GM21367 (cell line): ENCODE data around the gene OR2A5.
"Not testable (repeated sequence)": the region's sequence is repeated elsewhere in the genome, so short reads cannot be mapped to it uniquely, and the experiment has no call there.

Experiments
- ATAC-seq: cut with Tn5 transposase; IDR thresholded peaks from one replicate; pipeline ENCODE4 v1.9.1; 2021; ENCODE audit not compliant: unreplicated experiment

OR2A5 gene

DNA sequence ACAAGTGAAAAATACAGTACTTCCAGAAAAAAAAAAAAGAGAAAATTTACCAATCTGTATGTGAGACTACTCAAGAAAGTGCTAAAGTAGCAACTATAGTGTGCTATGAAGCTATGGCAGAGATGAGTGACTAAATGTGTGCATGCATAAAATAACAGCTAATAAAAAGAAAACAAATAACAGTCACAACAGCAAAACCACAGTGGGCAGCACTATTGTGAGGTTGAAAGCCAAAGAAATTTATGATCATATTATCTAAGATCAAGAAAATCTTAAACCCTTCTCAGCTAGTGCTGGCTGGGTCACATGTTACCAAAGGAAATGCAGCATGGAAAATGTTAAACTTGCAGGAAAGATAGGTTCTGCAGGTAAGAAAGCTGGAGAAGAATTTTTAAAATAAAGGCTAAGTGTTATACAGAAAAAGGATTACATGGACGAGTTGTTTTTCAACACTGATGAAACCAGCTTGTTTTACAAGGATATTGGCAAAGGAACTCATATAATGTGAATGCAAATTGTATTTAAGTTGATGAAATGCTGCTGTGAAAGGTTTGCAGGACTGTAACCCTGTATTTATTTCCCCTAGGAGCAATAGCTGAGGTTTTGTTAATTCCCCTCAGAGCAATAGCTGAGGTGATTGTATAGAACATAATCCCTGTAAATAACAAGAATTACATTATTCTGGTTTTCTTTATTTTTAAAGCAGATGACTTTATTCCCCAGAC, 15.6 kb upstream of the OR2A5 start:
- ATAC-seq, result no peak

DNA sequence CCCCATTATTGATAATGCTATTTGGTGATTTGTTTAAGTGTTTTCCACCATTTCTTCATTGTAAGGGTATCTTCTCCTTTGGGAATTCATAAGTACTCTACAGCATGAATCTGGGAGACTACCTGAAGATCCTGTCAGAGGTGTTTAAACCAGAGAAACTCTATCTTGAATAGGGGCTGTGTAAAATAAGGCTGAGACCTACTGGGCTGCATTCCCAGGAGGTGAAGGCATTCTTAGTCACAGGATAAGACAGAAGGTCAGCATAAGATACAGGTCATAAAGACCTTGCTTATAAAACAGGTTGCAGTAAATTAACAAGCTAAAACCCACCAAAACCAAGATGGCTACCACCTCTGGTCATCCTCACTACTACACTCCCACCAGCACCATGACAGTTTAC, 13.4 kb upstream of the OR2A5 start:
- no peak for ATAC-seq

DNA sequence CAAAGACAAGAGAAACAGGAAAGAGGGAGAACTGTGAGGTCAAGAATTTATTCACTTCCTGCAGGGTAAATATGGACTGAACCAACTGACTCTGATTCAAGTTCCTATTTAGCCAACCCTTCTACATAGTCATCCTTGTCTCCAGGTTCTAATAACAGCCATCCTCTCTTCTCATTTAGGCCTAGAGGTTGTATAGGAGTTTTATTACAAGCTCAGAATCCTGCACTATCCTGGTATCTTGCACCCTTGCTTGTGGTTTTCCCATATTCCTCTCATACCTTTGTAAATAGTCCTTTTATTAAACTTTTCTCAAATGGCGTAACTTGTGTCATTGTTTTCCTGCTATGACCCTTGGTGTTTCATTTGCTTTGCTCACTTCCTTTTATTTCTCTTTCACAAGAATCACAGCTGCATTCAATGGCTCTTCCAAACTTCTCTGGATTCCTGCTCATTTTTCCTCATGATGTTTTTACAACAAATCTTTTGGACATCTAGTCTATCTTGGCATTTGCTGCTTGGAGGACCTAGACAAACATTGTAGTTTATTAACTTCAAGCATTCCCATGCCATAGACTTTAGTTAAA, 12.4 kb upstream of the OR2A5 start:
- ATAC-seq, result no peak

DNA sequence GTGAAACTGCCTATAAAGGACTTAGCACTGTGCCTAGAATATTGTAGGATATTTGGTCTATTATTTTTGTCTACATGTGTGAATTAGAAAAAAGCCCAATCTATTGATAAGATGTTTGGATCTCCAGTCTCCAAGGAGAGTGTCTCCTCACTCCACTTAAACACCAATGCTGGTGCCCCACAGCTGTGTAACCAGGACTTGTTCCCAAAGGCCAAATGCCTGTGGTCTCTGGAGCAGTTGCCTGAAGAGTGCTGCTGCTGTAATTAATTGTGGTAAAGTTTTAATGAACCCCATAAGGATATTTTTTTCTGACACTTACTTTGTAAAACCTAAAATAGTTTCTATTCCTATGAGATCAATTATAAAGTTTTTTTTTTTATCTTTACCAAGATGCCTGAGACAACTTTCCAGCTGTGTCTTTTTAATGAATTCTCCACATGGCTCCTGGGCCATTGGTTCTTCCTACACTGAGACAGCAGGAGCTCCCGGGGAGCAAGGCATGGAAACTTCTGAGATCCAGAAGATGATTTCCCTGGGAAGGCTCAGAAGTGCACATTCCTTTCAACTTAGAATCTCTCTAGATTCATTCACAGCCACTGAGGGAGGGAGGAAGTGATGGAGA, 11.2 kb upstream of the OR2A5 start:
- ATAC-seq, result no peak

DNA sequence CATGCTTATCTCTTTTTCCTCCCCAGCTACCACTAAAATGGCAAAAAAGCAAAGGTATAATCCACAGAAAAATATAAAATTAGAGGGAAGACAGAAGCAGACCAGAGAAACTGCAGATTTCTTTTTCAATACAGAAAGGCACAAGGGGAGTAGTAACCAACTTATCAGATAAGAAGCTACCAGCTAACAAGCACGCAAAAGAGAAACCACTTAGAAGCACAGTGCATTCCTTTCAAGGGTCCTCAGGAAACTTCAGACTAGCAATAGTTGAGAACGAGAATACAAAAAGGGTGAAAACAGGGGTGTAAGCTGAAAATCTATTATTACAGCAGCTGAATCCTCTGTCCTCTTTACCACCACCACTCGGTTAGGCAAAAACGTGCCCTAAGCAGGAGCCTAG, 9.9 kb upstream of the OR2A5 start:
- no peak for ATAC-seq

DNA sequence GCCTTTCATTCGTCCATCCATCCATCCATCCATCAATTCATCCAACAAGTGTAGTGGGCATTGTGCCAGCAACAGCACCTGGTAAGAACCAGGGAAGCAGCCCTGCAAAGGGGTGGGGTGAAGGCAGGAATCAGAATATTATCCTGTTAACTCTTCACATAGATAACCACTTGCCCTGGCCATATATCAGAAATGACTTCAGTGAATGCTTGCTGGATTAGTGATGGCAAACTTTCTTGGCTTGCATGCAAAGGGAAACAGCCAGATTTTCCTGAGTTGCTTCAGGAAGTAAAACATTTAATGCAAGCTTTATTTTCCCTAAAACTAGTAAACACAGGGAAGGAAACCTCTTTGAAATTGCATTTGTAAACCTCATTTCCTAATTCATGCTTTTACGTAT, 743 bp downstream of the OR2A5 start:
- ATAC-seq, result no peak

DNA sequence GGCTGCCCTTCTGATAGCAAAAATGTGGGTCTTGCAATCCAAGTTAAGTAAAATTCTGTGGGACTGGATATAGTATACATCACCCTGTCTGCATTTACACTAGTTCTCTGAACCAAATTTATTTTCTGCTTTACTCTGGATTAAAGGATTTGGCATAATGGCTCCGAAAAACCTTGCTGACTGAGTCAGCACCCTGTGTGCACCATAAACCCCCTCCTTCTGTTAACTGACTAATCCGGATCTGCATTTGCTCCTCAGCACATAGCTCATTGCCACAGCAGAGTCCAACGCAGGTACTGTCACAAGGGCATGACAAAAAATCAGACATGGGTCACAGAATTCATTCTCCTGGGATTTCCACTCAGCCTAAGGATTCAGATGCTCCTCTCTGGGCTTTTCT, 1.3 kb downstream of the OR2A5 start:
- no peak for ATAC-seq

DNA sequence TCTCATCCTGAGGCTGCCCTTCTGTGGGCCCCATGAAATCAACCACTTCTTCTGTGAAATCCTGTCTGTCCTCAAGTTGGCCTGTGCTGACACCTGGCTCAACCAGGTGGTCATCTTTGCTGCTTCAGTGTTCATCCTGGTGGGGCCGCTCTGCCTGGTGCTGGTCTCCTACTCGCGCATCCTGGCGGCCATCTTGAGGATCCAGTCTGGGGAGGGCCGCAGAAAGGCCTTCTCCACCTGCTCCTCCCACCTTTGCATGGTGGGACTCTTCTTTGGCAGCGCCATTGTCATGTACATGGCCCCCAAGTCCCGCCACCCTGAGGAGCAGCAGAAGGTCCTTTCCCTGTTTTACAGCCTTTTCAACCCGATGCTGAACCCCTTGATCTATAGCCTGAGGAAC, 2.1 kb downstream of the OR2A5 start:
- ATAC-seq, result not testable (repeated sequence)

DNA sequence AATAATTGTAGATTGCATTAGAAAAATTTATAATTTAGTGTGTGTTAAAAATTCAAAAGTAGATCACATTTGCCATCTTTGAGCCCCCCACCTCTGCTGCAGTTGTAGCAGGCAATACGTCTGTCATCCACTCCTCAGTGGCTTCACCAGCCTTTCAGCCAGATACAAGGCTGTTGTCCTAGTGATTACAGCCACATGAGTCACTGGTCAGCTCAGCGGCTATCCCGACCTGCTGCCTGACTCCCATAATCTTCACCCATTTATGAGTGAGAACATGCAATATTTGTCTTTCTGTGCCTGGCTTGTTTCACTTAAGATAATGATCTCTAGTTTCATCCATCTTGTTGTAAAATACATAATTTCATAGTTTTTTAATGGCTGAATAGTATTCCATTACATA, 9.2 kb downstream of the OR2A5 start:
- ATAC-seq, result no peak

DNA sequence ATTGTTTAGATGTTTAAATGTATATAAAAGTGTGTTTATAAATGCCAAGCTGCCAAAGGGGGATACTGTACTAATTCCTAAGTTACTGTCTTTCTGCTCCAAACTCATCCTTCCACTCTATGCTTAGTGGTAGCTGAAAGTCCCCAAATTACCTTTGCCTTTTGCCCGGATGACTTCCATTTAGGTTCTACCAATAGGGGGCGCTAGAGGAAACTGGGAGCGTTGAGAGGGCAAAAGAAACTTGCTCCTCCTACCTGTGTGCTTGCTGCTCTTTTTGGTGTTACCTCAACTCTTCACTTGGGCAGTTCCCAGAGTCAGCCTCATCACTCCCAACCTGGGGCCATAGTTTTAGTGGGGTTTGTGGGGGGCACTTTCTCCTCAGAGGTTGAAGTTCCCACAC, 15.0 kb downstream of the OR2A5 start:
- no peak for ATAC-seq

DNA sequence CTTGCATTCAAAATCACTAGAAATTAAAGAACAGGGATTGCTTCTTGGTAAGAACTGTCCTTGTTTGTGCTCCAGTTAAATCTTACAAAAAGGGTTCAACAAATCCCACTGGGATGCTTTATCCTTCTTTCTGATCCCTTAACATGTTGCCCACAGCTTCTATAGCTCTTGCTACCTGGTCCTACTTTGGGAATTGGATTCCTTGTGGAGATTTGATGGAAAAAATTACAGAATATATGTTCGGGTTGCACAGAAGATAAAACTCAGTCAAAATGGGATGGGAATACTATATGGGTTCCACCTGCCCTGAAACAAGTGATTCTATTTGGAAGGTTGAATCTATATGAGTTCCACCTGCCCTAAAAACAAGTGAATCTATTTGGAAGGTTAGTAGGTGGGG, 20.8 kb downstream of the OR2A5 start, which contains the start of gene OR2A25:
Gene OR2A25 (plus strand): TSS at position 301 of the 400 bp plus-strand sequence. CDS start 4,409 bp downstream, outside the sequence.
- ATAC-seq, result no peak

DNA sequence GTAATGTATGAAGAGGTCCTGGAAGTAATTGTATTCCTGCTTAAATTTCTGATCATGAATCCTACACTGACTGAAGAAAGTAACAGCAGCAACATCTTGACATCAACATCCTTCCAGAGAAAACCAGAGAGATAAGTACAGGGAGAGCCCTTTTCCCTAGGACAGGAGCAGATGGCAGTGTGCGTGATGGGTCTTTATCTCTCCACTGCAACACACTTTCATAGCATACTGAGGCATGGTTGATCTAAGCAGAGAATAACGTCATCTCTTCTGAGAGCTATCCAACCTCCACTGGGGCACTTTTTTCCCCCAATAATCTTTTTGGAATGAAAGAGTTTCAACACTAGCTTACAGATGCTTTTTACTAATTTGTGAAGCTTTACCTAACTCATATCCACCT, 21.2 kb downstream of the OR2A5 start:
- ATAC-seq, result no peak

DNA sequence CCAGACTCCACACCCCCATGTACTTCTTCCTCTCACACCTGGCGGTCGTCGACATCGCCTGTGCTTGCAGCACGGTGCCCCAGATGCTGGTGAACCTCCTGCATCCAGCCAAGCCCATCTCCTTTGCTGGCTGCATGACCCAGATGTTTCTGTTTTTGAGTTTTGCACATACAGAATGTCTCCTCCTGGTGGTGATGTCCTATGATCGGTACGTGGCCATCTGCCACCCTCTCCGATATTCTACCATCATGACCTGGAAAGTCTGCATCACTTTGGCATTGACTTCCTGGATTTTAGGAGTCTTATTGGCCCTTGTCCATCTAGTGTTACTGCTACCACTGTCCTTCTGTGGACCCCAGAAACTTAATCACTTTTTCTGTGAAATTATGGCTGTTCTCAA, 25.6 kb downstream of the OR2A5 start:
- no peak for ATAC-seq

DNA sequence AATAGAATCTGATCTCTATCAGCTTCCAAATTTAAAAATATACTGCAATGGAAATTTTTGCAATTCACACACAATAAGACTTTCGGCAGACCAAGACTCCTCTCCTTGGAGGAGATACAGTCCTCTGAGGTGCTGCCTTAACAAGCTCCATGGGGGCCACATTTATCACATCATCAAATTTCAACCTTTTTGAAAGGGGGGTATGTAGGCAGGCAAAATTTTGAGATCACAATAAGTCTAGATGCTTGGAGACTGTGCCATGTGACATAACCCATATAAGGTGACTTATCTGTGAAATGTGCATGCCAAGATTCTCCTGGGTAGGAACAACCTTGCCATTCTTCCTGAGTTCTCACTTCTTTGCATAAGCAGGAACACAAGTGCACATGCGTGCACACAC, 37.2 kb downstream of the OR2A5 start, which contains the start of gene OR2A12:
Gene OR2A12 (plus strand): TSS at position 301 of the 400 bp plus-strand sequence. CDS start 8,830 bp downstream, outside the sequence.
- ATAC-seq, result no peak

DNA sequence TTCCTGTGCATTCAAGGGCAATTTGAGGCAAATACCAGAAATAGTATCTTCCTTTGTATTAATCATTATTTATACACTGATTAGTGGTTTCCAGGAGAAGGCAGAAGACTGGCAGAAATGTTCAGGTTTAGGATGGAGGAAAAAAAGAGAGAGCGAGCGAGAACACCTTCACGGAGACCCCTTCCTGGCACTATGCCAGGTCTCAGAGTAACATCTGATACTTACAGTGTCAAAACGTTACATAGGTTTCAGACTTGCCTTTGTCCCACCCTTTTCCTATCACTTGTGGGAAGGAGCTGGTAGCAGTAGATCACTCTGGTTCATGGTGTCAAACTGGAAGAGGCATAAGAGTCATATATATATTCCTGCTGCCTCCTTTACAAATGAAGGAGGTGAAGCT, 38.0 kb downstream of the OR2A5 start:
- no peak for ATAC-seq

DNA sequence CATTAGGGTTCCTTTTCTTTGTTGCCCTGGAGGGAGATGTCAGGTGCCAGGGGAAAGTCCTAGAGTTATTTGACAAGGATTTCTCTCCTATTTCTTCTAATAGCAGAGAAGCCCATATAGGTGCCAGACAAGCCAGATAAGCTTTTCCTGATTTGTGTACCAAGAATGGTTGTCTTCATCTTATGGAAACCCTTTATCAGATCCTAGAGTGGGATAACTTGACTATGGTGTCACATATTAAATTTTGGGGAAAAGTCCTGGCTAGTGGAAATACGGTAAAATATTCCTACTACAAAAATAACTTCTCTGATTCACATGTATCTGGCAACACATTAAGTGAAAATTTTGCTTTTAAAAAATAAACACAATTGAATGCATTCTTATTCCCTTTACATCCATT, 38.5 kb downstream of the OR2A5 start:
- no peak for ATAC-seq

DNA sequence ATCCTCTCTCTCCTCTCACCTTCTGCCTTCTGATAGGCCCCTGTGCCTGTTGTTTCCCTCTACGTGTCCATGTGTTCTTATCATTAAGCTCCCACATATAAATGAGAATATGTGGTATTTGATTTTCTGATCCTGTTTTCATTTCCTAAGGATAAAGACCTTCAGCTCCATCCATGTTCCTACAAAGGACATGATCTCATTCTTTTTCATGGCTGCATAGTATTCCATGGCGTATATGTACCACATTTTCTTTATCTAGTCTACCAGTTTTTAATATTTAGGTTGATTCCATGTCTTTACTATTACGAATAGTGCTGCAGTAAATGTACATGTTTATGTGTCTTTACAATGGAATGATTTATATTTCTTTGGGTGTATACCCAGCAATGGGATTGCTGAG, 41.9 kb downstream of the OR2A5 start:
- no peak for ATAC-seq

DNA sequence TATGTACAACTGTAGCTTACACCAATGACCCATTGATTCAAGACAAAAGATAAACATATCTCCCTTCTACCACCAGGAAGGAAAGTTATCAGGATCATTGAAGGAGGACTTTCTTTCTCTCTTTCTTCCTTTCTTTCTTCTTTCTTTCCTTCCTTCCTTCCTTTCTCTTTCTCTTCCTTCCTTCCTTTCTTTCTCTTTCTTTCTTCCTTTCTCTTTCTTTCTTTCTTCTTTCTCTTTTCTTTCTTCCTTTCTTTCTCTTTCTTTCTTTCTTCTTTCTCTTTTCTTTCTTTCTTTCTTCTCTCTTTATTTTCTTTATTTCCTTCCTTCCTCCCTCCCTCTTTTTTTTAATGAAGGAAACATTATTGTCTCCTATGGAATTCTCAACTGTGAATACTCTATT, 50.0 kb downstream of the OR2A5 start:
- no peak for ATAC-seq

DNA sequence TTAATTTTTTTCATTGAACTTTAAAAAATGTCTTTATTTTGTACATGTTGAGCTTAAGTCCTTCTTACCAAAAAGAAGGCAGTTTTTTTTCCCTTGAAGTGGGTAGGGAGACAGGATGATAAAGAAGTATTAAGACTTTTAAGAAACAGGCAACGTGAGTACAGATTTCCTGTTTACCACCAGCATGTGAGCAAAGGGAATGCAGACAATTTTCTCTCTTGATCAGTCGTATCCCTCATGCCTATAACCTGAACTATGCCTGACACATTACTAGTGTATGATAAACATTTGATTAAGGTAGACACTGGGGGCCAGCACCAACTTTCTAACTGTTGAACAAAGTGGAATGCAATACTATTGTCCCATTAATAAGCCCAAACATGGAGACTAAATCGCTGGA, 51.9 kb downstream of the OR2A5 start:
- ATAC-seq, result no peak

DNA sequence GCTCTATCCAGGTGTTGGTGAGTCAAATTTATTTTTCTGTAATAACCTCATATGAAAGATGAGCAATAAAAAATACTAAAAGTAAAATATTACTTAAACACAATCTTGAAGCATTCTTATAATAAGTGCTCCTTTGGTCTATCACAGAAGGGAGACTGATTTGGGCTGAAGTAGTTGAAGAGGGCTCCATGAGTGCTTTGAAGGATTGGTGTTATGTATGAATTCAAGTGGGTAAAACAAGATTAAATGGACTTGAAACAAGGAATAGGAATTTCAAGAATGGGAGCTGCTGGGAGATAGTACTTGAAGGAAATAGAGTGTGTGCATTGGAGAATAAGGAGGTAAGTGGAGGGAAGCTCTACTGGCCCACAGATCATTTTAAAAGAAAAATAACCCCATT, 53.3 kb downstream of the OR2A5 start:
- ATAC-seq, result no peak

DNA sequence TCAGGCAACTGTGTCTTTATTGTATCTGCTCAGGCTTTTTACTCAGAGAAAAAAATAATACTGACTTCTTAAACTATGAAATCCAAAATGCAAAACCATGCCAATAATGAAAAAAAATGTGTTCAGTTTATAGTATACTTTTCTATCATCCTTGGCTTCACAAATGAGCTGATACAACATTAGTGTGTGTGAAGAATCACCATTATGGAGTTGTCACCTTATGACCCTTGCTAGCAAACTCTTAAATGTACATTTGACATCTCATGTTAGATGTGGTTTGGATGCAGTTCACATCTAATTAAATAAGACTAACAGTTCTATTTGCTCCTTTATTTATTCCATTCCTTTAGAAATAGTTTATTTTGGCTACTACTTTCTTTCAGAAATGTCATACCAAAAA, 56.5 kb downstream of the OR2A5 start:
- no peak for ATAC-seq
